ENCODE measurements around the gene KCNQ1.

DNA sequence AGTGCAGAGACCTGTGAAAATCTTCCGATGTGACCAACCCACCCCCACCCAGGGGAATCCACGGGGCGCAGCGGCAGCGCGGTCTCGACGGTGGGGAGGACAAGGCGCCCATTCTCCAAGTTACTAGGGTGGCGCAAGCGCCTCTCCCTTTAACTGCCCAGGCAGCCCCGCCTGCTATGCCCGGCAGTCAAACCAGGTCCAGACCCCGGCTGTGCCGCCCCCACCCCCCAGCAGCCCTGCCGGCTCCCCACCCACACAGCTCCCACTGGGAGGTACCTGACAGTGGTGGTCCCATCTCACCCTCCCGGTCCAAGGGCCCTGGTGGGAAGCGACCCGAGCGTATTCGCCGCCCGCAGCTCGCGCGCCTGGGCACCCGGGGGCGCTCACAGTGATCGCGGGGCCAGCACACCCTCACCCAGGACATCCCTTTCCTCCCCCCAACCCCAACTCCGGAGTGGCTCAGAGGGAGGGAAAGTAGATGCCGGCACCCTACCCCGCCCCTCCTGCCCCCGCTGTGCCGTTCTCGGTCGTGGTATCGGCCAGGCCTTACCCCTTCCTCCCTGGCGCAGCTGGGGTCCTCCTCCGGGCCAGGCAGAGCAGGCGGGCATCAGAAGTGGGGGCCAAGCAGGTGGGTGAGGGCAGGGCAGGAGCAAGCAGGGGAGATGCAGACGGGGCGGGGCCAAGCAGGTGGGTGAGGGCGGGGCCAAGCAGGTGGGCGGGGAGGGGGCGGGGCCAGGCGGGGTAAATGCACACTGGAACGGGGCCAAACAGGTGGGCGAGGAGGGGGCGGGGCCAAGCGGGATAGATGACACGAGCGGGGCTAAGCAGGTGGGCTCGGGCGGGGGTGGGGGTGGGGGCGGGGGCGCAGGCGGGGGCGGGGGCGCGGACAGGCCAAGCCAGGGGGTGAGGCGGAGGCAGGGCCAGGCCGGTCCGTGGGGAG, 657 bp upstream of the KCNQ1 start, which contains the start of gene TRPM5:
- TF ChIP-seq, protein P1, sequence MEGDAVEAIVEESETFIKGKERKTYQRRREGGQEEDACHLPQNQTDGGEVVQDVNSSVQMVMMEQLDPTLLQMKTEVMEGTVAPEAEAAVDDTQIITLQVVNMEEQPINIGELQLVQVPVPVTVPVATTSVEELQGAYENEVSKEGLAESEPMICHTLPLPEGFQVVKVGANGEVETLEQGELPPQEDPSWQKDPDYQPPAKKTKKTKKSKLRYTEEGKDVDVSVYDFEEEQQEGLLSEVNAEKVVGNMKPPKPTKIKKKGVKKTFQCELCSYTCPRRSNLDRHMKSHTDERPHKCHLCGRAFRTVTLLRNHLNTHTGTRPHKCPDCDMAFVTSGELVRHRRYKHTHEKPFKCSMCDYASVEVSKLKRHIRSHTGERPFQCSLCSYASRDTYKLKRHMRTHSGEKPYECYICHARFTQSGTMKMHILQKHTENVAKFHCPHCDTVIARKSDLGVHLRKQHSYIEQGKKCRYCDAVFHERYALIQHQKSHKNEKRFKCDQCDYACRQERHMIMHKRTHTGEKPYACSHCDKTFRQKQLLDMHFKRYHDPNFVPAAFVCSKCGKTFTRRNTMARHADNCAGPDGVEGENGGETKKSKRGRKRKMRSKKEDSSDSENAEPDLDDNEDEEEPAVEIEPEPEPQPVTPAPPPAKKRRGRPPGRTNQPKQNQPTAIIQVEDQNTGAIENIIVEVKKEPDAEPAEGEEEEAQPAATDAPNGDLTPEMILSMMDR (IDR thresholded peaks at IDR 0.05; ENCODE audit: insufficient read depth, low read length, poor library complexity, severe bottlenecking) = no peak
- TF ChIP-seq EZH2phosphoT487 (conservative IDR thresholded peaks at IDR 0.05; ENCODE audit: low read length) = no peak
